ENCODE measurements around the gene LIMS4. TPM values are rescaled to one million over a fixed set of nuclear protein-coding genes. Genes with fewer than 3 reads are reported as not detected.
"Not testable (repeated sequence)": the region's sequence is repeated elsewhere in the genome, so short reads cannot be mapped to it uniquely, and the experiment has no call there.

The LIMS4 gene
- 0.74 and 1.4 TPM in 2 replicates for total RNA-seq
- long read RNA-seq, result 0 reads

- not testable (repeated sequence) for H3K9me3 Mint-ChIP-seq (ENCODE audit: low read depth); H3K36me3 Mint-ChIP-seq (ENCODE audit: insufficient read depth); H3K27ac Mint-ChIP-seq; H3K27me3 Mint-ChIP-seq; H3K4me3 Mint-ChIP-seq (ENCODE audit: low read depth); H3K4me1 Mint-ChIP-seq (ENCODE audit: low read depth); DNase-seq (ENCODE audit: low spot score, unreplicated experiment)
Observed at GRCh38 chr2:110472171-110473058, at the start of gene LIMS4. Gene LIMS4 (minus strand): TSS chr2:110472816. CDS start chr2:110472778, 38 bp downstream.

GRCh38 chr2:110499755-110500377 lies 27.2 kb upstream of the LIMS4 start:
- H3K9me3 Mint-ChIP-seq (ENCODE audit: low read depth); DNase-seq (ENCODE audit: low spot score, unreplicated experiment); H3K27ac Mint-ChIP-seq; H3K4me1 Mint-ChIP-seq (ENCODE audit: low read depth); H3K4me3 Mint-ChIP-seq (ENCODE audit: low read depth); H3K36me3 Mint-ChIP-seq (ENCODE audit: insufficient read depth); H3K27me3 Mint-ChIP-seq: not testable (repeated sequence)

- not testable (repeated sequence) for DNase-seq (ENCODE audit: low spot score, unreplicated experiment); H3K4me3 Mint-ChIP-seq (ENCODE audit: low read depth); H3K36me3 Mint-ChIP-seq (ENCODE audit: insufficient read depth); H3K27ac Mint-ChIP-seq; H3K4me1 Mint-ChIP-seq (ENCODE audit: low read depth); H3K9me3 Mint-ChIP-seq (ENCODE audit: low read depth); H3K27me3 Mint-ChIP-seq
Observed at GRCh38 chr2:110496027-110496426, 23.4 kb upstream of the LIMS4 start.

GRCh38 chr2:110494488-110494887 lies 21.9 kb upstream of the LIMS4 start:
- not testable (repeated sequence) for H3K4me1 Mint-ChIP-seq (ENCODE audit: low read depth); DNase-seq (ENCODE audit: low spot score, unreplicated experiment); H3K9me3 Mint-ChIP-seq (ENCODE audit: low read depth); H3K4me3 Mint-ChIP-seq (ENCODE audit: low read depth); H3K27ac Mint-ChIP-seq; H3K27me3 Mint-ChIP-seq; H3K36me3 Mint-ChIP-seq (ENCODE audit: insufficient read depth)

- not testable (repeated sequence) for DNase-seq (ENCODE audit: low spot score, unreplicated experiment); H3K4me1 Mint-ChIP-seq (ENCODE audit: low read depth); H3K27ac Mint-ChIP-seq; H3K4me3 Mint-ChIP-seq (ENCODE audit: low read depth); H3K9me3 Mint-ChIP-seq (ENCODE audit: low read depth); H3K27me3 Mint-ChIP-seq; H3K36me3 Mint-ChIP-seq (ENCODE audit: insufficient read depth)
Observed at GRCh38 chr2:110488991-110489390, 16.4 kb upstream of the LIMS4 start.

GRCh38 chr2:110482697-110483096 lies 10.1 kb upstream of the LIMS4 start:
- not testable (repeated sequence) for H3K27me3 Mint-ChIP-seq; DNase-seq (ENCODE audit: low spot score, unreplicated experiment); H3K9me3 Mint-ChIP-seq (ENCODE audit: low read depth); H3K36me3 Mint-ChIP-seq (ENCODE audit: insufficient read depth); H3K4me1 Mint-ChIP-seq (ENCODE audit: low read depth); H3K27ac Mint-ChIP-seq; H3K4me3 Mint-ChIP-seq (ENCODE audit: low read depth)

GRCh38 chr2:110481200-110481599 lies 8.6 kb upstream of the LIMS4 start:
- H3K36me3 Mint-ChIP-seq (ENCODE audit: insufficient read depth); H3K9me3 Mint-ChIP-seq (ENCODE audit: low read depth); H3K27me3 Mint-ChIP-seq; DNase-seq (ENCODE audit: low spot score, unreplicated experiment); H3K4me1 Mint-ChIP-seq (ENCODE audit: low read depth); H3K27ac Mint-ChIP-seq; H3K4me3 Mint-ChIP-seq (ENCODE audit: low read depth): not testable (repeated sequence)

- H3K36me3 Mint-ChIP-seq (ENCODE audit: insufficient read depth); H3K27me3 Mint-ChIP-seq; H3K4me3 Mint-ChIP-seq (ENCODE audit: low read depth); DNase-seq (ENCODE audit: low spot score, unreplicated experiment); H3K9me3 Mint-ChIP-seq (ENCODE audit: low read depth); H3K4me1 Mint-ChIP-seq (ENCODE audit: low read depth); H3K27ac Mint-ChIP-seq: not testable (repeated sequence)
Observed at GRCh38 chr2:110480084-110480483, 7.5 kb upstream of the LIMS4 start.

GRCh38 chr2:110477370-110477769 lies 4.8 kb upstream of the LIMS4 start:
- H3K4me1 Mint-ChIP-seq (ENCODE audit: low read depth); H3K27me3 Mint-ChIP-seq; H3K4me3 Mint-ChIP-seq (ENCODE audit: low read depth); H3K9me3 Mint-ChIP-seq (ENCODE audit: low read depth); H3K27ac Mint-ChIP-seq; DNase-seq (ENCODE audit: low spot score, unreplicated experiment); H3K36me3 Mint-ChIP-seq (ENCODE audit: insufficient read depth): not testable (repeated sequence)

- H3K27ac Mint-ChIP-seq; H3K27me3 Mint-ChIP-seq; H3K36me3 Mint-ChIP-seq (ENCODE audit: insufficient read depth); H3K4me1 Mint-ChIP-seq (ENCODE audit: low read depth); DNase-seq (ENCODE audit: low spot score, unreplicated experiment); H3K4me3 Mint-ChIP-seq (ENCODE audit: low read depth); H3K9me3 Mint-ChIP-seq (ENCODE audit: low read depth): not testable (repeated sequence)
Observed at GRCh38 chr2:110476952-110477351, 4.3 kb upstream of the LIMS4 start.

GRCh38 chr2:110475627-110476359 lies 3.2 kb upstream of the LIMS4 start:
- not testable (repeated sequence) for H3K27me3 Mint-ChIP-seq; H3K36me3 Mint-ChIP-seq (ENCODE audit: insufficient read depth); H3K4me1 Mint-ChIP-seq (ENCODE audit: low read depth); DNase-seq (ENCODE audit: low spot score, unreplicated experiment); H3K27ac Mint-ChIP-seq; H3K9me3 Mint-ChIP-seq (ENCODE audit: low read depth); H3K4me3 Mint-ChIP-seq (ENCODE audit: low read depth)

- not testable (repeated sequence) for H3K4me1 Mint-ChIP-seq (ENCODE audit: low read depth); DNase-seq (ENCODE audit: low spot score, unreplicated experiment); H3K4me3 Mint-ChIP-seq (ENCODE audit: low read depth); H3K36me3 Mint-ChIP-seq (ENCODE audit: insufficient read depth); H3K27ac Mint-ChIP-seq; H3K27me3 Mint-ChIP-seq; H3K9me3 Mint-ChIP-seq (ENCODE audit: low read depth)
Observed at GRCh38 chr2:110474898-110475297, 2.3 kb upstream of the LIMS4 start.

- H3K27ac Mint-ChIP-seq; H3K4me3 Mint-ChIP-seq (ENCODE audit: low read depth); H3K36me3 Mint-ChIP-seq (ENCODE audit: insufficient read depth); DNase-seq (ENCODE audit: low spot score, unreplicated experiment); H3K4me1 Mint-ChIP-seq (ENCODE audit: low read depth); H3K9me3 Mint-ChIP-seq (ENCODE audit: low read depth); H3K27me3 Mint-ChIP-seq: not testable (repeated sequence)
Observed at GRCh38 chr2:110473059-110473358, 393 bp upstream of the LIMS4 start.
